ENCODE results near the gene PTBP1. TPM values are rescaled to one million over a fixed set of nuclear protein-coding genes. Genes with fewer than 3 reads are reported as not detected.
"Not testable (repeated sequence)": the region's sequence is repeated elsewhere in the genome, so short reads cannot be mapped to it uniquely, and the experiment has no call there.

PTBP1 gene
- total RNA-seq, 1 donor from 2014 or later: 76.9 TPM

DNA sequence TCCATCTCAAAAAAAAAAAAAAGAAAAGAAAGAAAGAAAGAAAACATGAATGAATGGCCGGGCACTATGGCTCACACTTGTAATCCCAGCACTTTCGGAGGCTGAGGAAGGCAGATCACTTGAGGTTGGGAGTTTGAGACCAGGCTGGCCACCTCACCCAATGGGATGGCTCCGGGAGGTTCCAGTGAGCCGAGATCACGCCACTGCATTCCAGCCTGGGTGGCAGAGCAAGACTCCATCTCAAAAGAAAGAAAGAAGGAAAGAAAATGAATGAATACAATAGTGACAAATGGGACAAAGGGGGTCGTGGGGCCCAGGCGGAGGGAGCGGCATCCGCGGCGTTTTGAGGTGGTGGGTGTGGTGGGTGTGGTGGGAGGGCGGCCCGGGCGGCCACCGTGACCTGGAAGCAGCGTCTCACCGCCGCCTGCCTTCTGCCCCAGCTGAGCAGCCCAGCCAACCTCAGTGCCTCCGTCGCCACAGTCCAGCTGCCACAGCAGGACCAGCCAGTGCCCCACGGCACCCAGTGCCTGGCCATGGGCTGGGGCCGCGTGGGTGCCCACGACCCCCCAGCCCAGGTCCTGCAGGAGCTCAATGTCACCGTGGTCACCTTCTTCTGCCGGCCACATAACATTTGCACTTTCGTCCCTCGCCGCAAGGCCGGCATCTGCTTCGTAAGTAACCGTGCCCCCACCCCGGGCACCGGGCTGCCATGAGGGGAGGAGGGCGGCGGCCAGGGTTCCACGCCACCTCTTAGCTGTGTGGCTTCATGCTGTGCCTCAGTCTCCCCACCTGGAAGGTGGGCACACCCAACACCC lies 48.7 kb downstream of the PTBP1 start:
- intact Hi-C loops (cut with DNase I): no loop called here
- no peak for DNase-seq (ENCODE audit: low spot score)

DNA sequence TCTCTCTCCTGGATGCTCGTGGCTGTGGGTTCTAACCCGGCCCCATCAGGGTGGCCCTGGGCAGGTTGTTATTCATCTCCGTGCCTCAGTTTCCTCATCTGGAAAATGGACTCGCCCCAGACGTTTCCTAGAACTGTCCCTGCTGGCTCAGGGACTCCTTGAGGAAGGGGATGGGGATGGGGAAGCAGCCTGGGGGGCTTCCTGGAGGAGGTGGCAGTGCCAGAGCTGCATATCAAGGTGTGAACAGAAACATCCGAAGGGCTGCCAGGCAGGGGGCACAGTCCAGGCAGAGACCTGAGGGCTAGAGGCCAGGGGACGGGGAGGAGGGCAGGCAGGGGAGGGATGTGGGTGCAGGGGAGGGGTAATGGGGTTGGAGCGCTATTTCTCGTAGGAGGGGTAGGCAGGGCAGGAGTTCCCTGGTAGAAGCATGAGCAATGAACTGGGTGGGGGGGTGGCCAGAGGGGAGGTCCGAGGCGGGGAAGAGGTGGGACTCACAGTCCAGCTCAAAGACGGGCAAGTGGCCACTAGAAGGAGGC lies 51.2 kb downstream of the PTBP1 start:
- intact Hi-C loops (cut with DNase I): no loop called here

DNA sequence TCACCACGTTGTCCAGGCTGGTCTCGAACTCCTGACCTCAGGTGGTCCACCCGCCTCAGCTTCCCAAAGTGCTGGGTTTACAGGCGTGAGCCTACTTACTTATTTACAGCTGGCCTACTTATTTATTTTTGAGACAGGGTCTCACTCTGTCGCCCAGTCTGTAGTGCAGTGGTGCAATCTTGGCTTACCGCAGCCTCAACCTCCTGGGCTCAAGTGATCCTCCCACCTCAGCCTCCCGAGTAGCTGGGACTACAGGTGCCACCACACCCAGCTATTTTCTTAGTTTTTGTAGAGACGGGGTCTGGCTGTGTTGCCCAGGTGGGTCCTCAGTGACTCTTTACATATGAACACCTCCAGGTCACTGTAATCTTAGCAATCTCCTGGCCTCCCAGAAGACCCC lies 51.9 kb downstream of the PTBP1 start:
- intact Hi-C loops (cut with DNase I); DNase-seq (ENCODE audit: low spot score): not testable (repeated sequence)

More for the DNA sequence above, 51.2 kb downstream of the PTBP1 start:
- DNase-seq (ENCODE audit: low spot score): no peak

DNA sequence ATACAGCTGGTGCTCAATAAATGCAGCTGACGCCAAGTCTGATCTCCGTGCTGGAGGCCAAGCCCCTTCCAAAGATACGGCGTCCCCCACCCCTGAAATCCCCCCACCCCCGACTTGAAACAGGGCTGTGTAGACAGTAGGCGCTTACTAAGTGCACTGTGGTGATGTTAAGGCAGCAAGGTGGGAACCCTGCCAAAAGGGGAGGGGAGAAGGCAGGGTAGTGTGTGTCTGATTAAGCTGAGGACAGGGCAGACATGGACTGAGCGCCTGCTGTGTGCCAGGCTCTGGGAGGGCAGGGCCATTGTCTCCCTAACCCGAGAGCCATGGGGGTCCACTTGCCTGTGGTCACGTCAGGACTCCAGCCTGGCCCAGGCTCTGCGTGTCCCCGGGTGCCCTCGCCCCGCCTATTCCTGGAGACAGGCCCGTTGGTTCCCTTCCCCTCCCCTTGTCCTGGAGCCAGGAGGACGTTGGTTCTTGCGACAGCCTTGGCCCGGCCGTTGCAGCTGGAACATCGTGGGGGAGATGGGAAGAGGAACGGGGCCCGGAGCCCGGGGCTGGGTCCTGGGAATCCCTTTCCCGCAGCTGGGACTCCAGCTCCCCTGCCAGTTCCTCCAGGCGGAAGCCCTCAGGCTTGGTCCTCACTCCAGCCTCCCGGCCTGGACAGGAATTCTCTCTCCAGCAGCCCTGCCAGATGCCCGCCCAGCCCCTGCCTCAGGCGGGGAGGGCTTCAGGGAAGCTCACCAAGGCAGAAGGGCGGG lies 53.1 kb downstream of the PTBP1 start:
- peak; percentile 89 for DNase-seq (ENCODE audit: low spot score)
- intact Hi-C loops (cut with DNase I): no loop called here

DNA sequence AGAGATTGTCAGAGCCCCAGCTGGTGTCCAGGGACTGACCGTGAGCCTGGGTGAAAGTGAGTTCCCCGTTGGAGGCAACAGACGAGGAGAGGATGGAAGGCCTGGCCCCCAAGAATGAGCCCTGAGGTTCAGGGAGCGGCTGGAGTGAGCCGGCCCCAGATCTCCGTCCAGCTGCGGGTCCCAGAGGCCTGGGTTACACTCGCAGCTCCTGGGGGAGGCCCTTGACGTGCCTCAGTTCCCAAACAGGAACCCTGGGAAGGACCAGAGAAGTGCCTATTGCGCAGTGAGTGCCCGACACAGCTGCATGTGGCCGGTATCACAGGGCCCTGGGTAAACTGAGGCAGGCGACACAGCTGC lies 53.7 kb downstream of the PTBP1 start:
- intact Hi-C loops (cut with DNase I): no loop called here
- no peak for DNase-seq (ENCODE audit: low spot score)

DNA sequence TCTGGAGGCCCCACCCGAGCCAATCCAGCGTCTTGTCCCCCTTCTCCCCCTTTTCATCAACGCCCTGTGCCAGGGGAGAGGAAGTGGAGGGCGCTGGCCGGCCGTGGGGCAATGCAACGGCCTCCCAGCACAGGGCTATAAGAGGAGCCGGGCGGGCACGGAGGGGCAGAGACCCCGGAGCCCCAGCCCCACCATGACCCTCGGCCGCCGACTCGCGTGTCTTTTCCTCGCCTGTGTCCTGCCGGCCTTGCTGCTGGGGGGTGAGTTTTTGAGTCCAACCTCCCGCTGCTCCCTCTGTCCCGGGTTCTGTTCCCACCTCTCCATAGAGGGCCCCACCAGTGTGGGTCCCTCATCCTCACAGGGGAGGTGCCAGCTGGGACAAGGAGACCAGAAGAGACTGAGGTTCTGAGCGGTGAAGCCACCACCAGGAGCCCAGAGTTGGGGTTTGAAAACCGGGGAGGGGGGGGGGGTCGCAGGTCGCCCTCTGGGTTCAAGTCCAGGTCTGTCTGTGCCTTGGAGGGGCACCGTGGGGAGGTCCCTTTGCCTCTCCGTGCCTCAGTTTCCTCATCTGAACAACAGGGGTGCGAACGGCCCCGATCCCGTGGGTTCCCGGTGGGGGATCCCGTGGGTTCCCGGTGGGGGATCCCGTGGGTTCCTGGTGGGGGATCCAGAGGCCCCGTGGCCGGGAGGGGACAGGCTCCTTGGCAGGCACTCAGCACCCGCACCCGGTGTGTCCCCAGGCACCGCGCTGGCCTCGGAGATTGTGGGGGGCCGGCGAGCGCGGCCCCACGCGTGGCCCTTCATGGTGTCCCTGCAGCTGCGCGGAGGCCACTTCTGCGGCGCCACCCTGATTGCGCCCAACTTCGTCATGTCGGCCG lies 55.1 kb downstream of the PTBP1 start, which contains the start of gene ELANE:
TSS of gene ELANE (plus strand) at position 168 of the 878 bp plus-strand sequence. CDS start at position 194, 26 bp downstream.
- DNase-seq (ENCODE audit: low spot score): no peak
- intact Hi-C loops (cut with DNase I): no loop called here

DNA sequence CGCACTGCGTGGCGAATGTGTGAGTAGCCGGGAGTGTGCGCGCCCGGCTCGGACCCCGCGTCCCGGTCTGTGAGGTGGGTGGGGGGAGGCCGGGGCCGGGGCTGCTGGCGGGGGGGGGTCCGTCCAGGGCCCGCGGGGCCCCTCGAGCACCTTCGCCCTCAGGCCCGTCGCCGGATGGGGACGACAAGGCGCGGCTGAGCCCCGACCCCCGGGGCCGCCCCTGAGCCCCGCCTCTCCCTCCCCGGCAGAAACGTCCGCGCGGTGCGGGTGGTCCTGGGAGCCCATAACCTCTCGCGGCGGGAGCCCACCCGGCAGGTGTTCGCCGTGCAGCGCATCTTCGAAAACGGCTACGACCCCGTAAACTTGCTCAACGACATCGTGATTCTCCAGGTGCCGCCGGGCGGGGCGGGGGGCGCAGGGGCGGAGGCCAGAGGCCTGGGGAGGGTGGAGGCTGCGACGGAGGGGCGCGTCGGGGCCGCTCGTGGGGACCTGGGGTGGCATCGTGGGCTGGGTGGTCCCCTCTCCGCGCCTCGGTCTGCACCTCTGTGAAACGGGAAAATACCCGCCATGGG lies 55.8 kb downstream of the PTBP1 start:
- DNase-seq (ENCODE audit: low spot score): no peak
- intact Hi-C loops (cut with DNase I): no loop called here

DNA sequence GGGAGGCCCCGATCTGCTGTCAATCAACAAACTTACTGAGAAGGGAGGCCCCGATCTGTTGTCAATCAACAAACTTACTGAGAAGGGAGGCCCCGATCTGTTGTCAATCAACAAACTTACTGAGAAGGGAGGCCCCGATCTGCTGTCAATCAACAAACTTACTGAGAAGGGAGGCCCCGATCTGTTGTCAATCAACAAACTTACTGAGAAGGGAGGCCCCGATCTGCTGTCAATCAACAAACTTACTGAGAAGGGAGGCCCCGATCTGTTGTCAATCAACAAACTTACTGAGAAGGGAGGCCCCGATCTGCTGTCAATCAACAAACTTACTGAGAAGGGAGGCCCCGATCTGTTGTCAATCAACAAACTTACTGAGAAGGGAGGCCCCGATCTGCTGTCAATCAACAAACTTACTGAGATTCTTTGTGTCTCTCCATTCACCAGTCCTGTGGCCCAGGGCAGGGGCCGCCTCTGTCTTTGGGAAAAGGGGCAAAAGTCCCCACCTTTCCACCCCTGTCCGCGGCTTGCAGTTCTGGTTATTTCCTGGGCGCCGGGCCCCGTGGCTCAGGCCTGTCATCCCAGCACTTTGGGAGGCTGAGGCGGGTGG lies 56.5 kb downstream of the PTBP1 start:
- DNase-seq (ENCODE audit: low spot score); intact Hi-C loops (cut with DNase I): not testable (repeated sequence)

DNA sequence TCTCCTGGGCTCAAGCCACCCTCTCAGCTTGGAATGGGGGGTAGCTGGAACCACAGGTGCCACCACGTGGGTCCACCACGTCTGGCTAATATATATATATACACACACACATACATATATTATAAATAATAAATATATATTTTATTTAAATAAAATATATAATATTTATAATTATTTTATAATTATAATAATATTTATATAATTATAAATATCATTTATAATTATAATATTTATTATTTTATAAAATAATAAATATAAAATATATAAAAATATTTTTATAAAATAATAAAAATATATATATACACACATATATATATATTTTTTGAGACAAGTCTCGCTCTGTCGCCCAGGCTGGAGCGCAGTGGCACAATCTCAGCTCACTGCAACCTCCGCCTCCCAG lies 57.3 kb downstream of the PTBP1 start:
- intact Hi-C loops (cut with DNase I): no loop called here
- no peak for DNase-seq (ENCODE audit: low spot score)

DNA sequence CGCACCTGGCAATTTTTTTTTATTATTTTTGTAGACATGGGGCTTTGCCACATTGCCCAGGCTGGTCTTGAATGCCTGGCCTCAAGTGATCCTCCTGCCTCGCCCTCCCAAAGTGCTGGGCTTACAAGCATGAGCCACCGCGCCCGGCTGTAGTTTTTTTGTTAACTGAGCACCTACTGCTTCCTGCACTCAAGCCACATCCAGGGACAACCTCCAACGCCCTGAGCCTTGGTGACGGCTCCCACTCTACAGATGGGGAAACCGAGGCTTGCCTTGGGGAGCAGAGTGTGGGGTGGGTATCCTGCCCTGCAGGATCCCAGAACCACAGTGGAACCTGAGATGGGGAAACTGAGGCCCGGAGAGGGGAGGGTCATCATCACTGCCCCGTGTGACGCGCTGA lies 57.9 kb downstream of the PTBP1 start:
- intact Hi-C loops (cut with DNase I): loop anchor here (5.0 kb wide), 2 partner anchors 67 to 127 kb away; partner anchors contain the start of gene WDR18
- DNase-seq (ENCODE audit: low spot score): no peak

DNA sequence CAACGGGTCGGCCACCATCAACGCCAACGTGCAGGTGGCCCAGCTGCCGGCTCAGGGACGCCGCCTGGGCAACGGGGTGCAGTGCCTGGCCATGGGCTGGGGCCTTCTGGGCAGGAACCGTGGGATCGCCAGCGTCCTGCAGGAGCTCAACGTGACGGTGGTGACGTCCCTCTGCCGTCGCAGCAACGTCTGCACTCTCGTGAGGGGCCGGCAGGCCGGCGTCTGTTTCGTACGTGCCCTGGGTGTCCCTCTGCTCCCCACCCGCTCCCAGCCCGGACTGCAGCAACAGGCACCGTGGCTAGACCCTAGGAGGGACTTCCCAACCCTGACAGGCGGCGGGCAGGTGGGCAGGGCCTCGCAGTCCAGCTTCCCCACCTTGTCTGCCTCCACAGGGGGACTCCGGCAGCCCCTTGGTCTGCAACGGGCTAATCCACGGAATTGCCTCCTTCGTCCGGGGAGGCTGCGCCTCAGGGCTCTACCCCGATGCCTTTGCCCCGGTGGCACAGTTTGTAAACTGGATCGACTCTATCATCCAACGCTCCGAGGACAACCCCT lies 58.4 kb downstream of the PTBP1 start:
- intact Hi-C loops (cut with DNase I): loop anchor here (5.0 kb wide), 2 partner anchors 67 to 127 kb away; partner anchors contain the start of gene WDR18
- DNase-seq (ENCODE audit: low spot score): no peak

DNA sequence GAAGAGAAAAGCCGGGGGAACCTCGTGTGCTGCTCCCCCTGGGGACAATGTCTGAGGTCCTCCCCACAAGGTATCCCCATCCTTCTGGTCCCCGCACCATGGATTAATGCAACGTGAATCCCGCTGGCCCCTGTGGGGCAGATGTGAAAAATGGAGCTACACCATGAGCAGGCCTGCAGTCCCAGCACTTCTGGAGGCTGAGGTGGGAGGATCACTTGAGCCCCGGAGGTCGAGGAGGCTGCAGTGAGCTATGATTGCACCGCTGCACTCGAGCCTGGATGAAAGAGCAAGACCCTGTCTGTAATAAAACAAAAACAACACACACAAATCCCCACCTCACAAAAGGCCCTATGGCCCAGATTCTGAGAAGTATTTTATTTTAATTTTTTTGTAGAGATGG lies 61.0 kb downstream of the PTBP1 start:
- no peak for DNase-seq (ENCODE audit: low spot score)
- intact Hi-C loops (cut with DNase I): loop anchor here (5.0 kb wide), 2 partner anchors 64 to 124 kb away; partner anchors contain the start of gene WDR18

DNA sequence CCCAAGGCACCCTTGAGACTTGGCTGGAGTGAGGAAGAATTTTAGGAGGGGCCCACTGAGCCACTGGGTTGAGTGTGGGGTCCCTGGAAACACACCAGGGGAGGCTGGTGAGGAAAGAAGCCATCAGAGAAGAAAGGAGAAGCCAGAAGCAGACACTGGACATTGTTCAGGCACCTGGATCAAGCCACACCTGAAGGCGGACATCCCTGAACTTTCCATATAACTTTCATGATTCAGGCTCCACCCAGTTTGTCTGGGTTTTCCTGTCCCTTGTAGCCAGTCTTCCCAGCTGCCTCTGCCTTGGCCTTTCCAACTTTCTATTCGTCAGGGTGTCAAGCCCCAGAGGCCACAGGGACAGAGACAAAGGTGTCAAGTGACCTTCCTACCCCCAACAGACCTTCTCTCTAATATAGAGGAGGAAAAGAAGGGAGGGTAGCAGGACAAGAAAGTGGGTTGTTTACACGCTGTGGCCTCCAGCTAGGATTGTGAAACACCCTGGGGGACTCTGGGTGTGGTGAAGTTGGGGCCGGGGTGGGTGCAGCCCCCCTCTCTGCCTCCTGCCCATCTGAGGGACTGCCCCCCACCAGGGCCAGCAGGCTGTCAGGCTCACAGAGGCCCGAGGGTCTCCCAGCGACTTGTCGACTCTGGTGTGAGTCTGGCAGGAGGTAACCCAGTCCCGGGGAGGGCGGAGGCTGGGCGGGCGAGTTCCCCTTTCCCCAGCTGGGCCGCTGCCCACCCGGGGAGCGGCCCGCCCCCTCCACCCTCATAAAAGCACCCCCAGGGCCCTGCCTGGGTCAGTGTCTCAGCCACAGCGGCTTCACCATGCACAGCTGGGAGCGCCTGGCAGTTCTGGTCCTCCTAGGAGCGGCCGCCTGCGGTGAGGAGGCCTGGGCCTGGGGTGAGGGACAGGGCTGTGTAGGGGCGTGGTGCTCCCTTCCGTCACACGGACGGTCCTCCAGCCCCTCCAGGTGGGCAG lies 61.9 kb downstream of the PTBP1 start, which contains the start of gene CFD:
TSS of gene CFD (plus strand) at position 797 of the 976 bp plus-strand sequence. CDS start at position 823, 26 bp downstream.
- intact Hi-C loops (cut with DNase I): loop anchor here (5.0 kb wide), 2 partner anchors 63 to 123 kb away; partner anchors contain the start of gene WDR18
- DNase-seq (ENCODE audit: low spot score): no peak

DNA sequence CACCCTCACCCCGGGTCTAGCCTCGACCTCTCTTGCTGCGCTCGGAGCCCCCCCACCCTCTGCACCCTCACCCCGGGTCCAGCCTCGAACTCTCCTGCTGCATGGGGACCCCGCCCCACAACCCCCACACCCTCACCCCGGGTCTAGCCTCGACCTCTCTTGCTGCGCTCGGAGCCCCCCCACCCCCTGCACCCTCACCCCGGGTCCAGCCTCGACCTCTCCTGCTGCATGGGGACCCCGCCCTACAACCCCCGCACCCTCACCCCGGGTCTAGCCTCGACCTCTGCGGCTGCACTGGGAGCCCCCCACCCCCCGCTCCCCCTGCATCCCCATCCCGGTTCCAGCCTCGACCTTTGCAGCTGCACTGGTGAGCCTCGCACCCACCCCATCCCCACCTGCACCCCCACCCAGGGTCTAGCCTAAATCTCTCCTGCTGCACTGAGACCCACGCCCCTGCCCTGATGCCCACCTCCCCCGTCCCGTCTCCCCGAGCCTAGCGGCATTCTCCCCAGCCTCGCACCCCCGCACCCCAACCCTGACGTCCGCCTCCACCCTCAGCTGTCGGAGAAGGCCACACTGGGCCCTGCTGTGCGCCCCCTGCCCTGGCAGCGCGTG lies 64.0 kb downstream of the PTBP1 start:
- intact Hi-C loops (cut with DNase I): loop anchor here (5.0 kb wide), 1 partner anchor 89 kb away; no protein-coding TSS in a partner anchor

More for the DNA sequence above, 64.0 kb downstream of the PTBP1 start:
- no peak for DNase-seq (ENCODE audit: low spot score)

All from cardiac septum (tissue), 1 donor.